DLD1 (cell line): ENCODE data around the gene NUDT16L1.

Experiments used
- in situ Hi-C: cut with HindIII; loops from 2 replicates; pipeline ENCODE4 v1.10.0; 2017; ENCODE audit warnings: low sequenced_read_pairs

Gene NUDT16L1

DNA sequence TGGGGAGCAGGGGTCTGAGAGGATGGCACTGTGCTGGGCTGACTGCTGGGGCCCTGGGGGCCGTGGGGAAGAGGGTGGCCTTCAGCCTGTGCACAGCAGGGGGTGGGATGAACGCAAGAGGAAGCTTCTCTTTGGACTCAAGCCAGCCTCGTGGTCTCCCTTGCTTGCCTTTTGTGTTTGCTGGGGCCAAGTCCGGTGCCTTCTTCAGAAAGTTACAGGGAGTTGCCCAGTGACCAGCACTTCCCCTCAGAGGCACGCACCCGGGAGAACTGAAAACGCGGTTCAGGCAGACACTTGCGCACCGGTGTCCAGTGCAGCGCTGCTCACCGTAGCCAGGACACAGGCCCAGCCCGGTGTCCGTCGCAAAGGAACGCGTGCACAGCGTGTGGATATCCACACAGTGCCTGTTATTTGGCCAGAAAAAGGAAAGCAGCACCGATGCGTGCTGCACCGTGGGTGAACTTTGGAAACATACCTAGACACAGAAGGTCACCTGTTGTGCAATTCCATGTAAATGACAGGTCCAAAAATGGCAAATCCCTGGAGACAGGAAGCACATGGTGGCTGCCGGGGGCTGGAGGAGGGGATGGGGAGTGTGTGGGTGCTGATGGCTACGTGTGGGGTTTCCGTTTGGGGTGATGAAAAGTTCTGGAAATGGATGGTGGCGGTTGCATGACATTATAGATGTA, 29.4 kb upstream of the NUDT16L1 start:
- in situ Hi-C loops = no loop called here

DNA sequence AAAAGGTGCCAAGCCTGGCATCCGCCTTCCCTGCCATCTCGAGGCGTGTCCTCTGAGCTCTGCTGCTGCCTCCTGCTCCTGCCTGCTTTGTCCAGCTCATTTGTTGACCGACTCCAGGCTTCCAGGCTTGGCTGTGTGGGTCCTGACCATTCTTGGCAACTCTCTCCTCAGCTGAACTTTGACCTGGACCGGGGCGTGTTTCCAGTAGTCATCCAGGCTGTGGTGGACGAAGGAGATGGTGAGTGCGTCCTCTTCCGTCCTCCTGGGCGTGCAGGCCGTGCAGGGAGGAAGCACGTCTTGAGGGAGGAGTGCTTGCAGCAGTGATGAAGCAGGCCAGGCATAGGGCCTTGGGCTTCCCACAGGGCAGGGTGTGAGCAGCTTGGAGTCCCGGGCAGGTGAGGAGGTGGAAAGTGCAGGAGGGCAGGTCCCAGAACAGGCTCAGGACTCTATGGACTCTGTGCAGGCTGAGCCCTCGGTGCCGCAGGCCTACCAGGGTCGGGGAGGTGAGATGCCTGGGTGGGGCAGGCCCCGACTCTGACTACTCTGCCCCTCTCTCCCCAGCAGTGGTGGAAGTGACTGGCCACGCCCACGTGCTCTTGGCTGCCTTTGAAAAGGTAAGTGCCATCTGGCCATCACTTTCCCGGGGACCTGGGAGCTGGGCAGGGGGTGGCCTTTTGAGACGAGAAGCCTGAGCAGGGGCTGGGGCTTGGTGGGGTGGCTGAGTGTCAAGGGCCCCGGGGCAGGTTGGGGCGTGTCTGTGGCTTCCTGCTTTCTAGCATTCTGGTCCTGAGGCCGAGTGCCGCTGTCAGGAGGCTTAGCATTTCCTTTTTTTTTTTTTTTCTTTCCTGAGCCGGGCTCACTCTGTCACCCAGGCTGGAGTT, 28.6 kb upstream of the NUDT16L1 start:
- in situ Hi-C loops = no loop called here

DNA sequence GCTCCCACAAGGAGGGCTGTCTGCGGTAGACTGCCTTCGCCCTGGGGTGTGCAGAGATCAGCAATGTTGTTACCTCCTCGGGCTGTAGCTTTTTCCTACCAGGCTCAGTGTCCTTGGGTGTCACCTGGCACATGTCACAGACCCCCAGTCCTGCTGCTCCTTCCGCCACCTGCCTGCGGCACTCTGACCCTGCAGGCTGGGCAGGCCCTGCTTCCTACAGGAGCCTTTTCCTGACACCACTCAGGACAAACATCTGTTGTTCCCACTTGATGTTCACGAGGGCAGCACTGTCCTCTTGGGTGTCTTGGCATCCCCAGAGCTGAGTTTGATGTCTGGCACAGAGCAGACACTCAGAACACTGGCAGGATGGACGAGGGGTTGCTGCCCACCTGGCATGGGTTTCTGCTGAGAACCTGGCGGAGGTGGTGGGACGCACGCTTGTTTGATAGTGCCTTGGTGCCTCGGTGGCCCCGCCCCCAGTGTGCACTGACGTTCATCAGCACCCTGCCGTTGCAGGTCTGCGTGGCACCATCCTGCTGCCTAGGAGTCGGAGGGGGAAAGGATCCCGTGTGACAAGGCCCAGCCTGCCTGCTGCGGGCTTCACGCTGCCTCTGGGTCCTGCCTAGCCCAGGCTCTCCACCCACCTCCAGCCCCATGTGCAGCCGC, 26.7 kb upstream of the NUDT16L1 start:
- in situ Hi-C loops = no loop called here

DNA sequence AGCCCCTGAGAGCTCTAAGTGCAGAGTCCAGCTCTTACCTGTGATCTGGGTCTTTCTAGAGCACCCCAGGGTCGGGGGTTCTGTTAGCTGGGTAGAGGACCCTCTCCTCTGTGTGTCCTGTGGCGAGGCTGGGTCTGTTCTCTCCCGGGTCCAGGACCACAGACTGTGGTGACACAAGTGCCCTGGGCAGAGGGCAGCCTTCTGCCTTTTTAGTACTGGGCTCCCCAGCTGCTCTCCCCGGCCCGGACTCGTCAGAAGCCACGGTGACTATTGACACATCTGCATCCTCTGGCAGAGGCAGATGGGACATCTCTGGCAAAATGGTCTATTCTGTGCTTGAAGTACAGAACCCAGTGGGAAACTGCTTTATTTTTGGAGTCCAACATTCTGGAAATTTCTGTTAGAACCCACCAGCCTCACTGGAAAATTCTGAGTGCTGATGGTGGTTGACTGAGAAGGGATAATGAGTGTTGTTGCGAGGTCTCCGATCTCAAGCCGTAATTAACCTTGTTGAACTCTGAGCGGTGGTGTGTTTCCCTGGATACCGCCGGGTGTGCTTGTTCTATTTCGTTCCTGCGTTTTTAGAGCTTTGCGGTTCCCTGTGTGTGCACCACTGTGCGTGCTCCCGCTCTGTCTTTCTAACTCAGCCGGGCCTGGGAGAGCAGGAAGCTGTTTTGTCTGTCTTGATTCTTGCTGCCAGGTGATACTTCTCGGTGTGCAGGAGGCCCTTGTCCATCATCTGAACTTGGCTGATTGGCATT, 26.0 kb upstream of the NUDT16L1 start:
- in situ Hi-C loops = no loop called here

DNA sequence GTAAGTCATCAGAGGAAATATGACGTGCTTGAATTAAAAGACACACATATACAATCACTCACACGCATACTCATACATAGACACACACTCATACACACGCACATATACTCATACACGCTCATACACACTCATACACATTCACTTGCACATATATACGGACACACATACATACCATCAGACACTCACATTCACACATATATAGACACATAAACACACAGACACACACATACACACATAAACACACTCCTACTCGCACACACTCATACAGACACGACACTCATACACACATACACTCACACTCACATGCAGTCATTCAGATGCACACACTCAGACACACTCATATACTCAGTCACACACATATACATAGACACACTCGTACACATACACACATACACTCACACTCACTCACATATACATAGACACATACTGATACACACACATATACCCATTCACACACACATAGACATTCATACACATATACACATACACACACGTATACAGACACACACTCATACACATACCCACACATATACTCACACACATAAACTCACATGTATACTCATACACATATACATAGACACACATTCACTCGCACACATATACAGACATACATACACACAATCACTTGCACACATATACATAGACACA, 24.9 kb upstream of the NUDT16L1 start:
- in situ Hi-C loops = no loop called here

DNA sequence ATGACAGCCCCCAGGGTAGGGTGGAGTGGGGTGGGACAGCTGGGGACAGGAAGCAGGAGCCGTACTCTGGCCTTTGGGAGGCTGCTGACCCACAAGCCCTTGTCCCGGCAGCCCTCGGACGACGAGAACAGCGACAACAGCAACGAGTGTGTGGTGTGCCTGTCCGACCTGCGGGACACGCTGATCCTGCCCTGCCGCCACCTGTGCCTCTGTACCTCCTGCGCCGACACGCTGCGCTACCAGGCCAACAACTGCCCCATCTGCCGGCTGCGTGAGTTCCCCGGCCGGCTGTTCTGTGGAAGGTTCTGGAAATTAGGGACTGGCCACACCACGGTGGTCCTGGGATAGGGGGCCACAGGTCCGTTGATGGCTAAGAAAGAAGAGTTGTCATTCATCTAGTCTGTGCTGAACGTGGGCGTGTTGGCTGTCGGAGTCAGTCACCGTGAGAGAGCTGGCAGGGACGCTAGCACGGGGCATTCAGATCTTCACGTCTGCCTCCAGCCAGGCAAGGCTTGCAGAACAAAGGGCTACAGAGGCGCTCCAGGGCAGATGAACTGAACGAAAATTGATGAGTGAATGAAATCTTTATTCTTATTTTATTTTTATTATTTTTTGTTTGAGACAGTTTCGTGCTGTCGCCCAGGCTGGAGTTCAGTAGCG, 19.8 kb upstream of the NUDT16L1 start:
- in situ Hi-C loops = no loop called here

DNA sequence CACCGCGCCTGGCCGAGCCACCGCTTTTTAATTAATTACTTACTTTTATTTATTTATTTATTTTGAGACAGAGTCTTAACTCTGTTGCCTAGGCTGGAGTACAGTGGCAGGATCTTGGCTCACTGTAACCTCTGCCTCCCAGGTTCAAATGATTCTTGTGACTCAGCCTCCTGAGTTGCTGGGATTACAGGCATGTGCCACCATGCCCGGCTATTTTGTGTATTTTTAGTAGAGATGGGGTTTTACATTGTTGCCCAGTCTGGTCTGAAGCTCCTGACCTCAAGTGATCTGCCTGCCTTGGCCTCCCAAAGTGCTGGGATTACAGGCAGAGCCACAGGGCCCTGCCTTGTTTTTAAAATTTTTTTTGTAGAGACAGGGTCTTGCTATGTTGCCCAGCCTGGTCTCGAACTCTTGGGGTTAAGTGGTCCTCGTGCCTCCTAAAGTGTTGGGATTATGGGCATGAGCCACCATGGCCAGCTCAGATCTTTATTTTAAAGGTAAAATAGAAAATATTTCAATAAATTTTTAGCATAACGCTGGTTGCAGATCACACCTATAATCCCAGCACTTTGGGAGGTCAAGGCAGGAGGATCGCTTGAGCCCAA, 18.3 kb upstream of the NUDT16L1 start:
- in situ Hi-C loops = no loop called here

DNA sequence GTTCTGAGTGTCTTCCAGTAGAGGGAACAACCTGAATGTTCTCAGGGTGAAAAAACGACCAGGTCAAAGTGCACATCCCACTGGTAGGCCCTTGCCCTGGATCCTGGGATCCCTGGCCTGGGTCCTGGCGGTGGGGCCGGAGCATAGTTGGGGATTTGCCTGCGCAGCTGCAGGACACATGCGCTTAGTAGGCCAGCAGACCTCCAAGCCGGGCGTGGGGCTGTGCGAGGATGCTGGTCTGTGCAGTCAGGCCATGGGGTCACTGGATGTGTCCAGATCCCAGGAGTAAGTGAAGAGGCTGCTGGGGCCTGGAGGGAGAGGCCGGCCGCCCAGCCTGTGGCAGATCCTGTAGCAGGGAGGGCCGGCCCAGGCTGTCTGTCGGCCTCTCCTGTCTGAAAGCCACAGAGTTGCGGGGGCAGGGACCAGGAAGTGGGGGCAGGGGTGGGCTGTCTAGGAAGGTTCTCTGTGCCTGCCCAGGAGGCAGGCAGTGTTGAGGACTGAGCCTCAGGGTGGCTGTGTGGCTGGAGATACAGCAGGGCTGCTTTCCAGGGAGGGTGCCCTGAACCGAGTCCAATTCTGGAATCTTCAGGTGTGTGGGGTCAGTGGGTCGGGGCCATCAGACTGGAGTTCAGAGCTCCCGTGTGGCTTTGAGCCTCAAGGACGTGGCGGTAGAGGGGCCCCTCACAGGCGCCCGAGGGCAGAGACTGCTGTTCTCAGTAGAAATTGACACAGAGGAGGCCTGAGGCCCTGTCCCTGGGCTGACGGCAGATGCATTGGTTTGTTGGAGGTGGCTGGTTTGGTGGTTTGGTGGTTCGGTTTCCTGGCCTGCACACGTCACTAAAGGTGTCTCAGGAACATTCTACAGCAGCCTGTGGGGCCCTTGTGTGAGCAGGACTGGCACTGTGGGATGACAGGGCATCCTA, 17.2 kb upstream of the NUDT16L1 start:
- in situ Hi-C loops = no loop called here

DNA sequence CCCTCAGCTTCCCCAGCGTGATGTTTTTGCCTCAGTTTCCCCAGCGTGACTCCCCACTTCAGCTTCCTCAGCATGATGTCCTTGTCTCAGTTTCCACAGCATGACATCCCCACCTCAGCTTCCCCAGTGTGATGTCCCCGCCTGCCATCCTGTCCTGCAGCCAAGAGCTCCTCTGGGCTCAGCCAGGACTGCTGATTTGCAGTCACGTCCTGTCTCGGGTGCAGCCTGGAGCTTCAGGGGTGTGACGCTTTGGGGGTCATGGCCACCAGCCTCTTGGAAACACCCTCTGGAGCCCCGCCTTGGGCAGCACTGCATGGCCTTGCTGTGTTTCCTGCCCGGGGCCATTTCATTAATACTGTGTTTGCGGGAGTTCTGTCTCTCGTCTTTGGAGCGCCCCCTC, 16.5 kb upstream of the NUDT16L1 start:
- in situ Hi-C loops = no loop called here

DNA sequence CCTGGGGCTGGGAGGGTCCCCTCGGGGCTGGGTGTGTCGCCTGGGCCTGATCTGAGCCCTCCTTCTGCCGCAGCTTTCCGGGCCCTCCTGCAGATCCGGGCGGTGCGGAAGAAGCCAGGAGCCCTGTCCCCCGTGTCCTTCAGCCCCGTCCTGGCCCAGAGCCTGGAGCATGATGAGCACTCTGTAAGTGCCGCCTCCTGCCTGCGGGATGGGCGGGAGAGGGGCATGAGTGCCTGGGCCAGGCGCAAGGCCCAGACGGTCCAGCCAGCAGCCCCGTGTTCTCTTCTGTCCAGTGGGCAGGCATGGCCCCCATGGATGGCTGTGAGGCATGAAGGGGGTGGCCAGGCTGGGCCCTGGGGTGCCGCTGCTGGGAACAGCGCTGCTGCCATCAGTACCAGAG, 16.0 kb upstream of the NUDT16L1 start:
- in situ Hi-C loops = no loop called here

DNA sequence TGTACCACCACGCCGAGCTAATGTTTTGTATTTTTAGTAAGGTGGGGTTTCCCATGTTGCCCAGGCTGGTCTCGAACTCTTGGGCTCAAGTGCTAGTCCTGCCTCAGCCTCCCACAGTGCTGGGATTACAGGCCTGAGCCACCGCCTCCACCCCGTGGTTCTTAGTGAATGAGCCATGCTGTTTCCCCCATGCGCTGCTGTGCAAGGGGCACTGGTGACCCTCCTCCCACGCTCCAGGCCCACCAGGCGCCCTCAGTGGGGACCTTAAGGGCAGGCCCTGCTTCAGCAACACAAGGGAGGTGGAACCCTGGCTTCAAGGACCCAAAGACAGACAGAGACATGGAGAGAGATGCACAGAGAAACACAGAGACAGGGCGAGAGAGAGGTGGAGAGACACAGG, 15.4 kb upstream of the NUDT16L1 start:
- in situ Hi-C loops = no loop called here

DNA sequence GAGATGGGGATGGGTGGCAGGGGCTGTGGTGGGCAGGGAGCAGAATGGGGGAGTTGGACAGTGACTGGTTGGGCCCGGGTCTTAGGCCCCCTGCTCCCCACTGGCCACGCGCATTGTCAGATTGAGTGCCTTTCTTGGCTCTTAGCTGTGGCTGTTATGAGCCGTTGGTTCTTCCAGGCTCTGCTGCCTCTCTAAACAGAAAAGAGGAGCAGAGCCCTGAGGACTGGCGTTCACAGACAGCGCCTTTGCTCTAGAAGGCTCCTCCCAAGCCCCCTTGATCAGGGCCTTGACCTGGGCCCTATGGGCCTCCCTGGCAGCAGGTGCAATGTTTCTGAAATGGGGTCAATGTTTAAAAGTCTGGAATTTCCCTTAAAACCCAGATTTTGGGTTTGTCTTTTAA, 14.8 kb upstream of the NUDT16L1 start:
- in situ Hi-C loops = no loop called here

DNA sequence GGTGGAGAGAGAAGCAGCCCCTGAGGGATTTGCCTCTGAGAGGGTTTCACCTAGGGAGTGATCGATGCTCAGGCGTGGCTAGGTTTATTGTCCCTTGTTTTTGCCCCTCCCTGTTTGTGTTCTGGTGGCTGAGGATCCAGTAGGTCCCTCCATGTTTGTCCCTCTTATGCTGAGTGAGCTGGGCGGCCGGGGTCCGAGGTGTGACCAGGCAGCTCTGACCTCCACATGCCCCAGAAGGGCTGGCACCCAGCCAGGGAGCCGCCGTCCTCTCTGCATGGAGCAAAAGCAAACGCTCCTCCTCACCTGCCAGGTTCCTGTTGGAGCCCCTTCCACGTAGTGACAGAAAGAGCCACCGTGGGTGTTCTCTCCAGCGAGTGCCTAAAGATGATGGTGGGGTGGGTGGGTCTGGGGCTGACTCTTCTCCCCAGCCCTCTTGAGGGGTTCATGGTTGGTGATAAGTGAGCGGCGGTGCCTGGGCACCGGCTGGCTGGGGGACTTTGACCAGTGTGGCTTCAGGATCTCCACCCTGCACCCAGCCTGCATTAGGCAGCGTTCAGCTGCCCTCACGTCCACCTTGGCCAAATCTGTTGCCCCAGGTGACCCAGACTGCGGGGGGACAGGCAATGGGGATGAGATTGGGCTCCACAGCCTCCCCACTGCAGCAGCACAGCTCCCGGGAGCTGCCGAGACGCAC, 14.1 kb upstream of the NUDT16L1 start:
- in situ Hi-C loops = no loop called here

DNA sequence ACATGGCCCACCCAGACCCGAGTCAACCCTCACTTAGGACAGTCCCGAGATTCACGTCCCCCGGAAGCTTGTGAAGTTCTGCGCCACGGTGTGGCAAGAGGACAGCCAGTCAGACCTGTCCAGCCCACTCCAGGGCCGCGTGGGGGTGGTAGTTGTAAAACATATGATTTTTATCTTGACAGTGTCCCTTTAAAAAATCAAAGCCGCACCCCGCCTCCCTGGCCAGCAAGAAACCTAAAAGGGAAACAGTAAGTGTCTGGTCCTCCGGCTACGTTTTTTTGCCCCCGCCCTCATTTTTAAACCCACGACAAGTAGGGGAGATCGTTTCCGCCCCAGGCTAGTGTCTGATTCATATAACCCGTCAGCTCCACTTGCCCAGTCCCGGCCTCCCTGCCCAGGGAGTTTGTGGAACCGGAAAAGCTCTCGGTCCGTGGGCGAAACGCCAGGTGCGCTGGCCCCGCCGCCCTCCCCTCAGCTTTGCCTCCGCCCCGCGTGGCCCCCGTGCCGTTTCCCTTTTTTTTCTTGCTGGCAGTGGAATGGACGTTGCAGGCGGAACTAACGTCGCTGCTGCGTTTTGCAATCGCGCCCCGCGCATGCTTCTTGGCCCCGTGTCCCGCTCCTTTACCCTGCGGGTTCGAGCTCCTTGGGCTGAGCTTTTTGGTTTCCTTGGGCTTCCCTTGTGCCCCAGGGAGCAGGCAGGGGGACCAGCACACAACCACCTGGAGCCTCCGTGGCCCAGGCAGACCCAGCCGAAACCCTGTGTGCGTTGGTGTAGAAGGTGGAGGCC, 13.3 kb upstream of the NUDT16L1 start:
- in situ Hi-C loops = no loop called here

DNA sequence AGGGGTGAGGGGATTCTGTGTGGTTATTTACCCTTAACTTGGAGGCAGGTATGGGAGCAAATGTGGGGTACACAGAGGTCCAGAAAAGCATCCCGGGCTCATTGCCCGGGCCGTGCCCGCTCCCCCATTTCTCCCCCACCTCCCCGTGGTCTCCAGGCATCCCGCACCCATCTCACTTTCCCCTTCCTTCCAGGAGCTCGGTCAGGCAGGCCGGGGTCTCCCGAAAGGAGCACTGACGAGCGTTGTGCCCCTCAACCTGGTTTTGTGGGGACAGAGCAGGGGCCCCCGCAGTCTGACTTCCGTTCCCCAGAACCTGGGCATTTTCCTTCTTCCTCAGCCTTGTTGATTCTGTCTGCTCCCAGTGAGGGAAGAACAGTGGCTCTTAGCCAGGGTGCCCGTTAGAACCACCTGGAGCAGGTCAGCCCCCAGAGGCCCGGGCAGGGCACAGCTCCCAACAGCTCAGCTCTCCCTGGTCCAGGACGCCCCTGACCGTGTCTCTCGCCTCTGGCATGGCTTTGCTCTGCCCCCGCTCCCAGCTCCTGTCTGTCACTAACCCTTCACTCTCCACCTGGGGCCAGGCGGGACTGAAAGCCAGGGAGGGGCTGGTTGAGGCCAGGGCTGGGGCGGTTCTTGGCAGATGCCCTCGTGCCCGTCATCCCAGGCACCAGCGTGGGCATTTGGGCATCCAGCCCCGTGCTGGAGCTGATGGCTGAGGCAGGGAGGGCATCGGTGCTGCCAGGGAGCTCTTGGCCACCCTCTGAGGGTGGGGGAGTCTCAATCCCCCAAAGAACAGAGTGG, 12.5 kb upstream of the NUDT16L1 start:
- in situ Hi-C loops = no loop called here

DNA sequence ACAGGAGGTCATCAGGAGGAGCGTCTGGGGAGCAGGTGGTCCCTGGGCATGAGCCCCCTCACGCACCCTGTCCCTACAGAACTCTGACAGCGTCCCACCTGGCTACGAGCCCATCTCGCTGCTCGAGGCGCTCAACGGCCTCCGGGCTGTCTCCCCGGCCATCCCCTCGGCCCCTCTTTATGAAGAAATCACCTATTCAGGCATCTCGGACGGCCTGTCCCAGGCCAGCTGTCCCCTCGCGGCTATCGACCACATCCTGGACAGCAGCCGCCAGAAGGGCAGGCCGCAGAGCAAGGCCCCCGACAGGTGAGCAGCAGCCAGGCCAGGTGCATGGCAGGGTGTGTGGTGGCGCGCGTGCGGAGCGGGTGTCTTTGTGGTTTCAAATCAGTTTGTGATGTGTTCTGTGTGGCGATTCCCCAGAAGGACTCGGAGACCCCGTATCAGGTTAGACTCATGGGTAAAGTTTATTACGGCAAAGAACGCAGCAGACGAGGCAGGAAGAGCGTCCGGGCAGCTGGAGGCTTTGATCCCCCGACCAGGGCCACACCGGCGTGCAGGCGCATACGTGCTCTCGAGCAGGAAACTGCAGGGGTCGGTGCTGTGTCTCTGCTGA, 11.8 kb upstream of the NUDT16L1 start:
- in situ Hi-C loops = no loop called here
